DOHH2 (cell line): Measurements from ENCODE around the gene TEC.

Experiments used
- H3F3A ChIP-seq: fragments of 200-600 bp; sonication (generic), shearing (Covaris generic); 2 replicates; pipeline ENCODE4 v1.6.0; 2016; ENCODE audit warnings: antibody characterized with exemption, mild to moderate bottlenecking; ENCODE audit not compliant: control insufficient read depth, insufficient read depth
- H3K27ac ChIP-seq: fragments of 200-600 bp; sonication (generic); 2 replicates; pipeline ENCODE4 v1.5.1; 2014; ENCODE audit warnings: low read depth, mild to moderate bottlenecking, low read length, moderate library complexity
- H3K27me3 ChIP-seq: fragments of 200-600 bp; sonication (generic); 2 replicates; pipeline ENCODE4 v1.6.1; 2014; ENCODE audit warnings: mild to moderate bottlenecking, low read length, mixed read lengths; ENCODE audit not compliant: control insufficient read depth
- H3K36me3 ChIP-seq: fragments of 200-600 bp; sonication (generic); 2 replicates; pipeline ENCODE4 v1.6.1; 2014; ENCODE audit warnings: mild to moderate bottlenecking, low read length, moderate library complexity, mixed read lengths; ENCODE audit not compliant: control insufficient read depth
- H3K4me1 ChIP-seq: fragments of 200-600 bp; sonication (generic); 2 replicates; pipeline ENCODE4 v1.6.1; 2014; ENCODE audit warnings: mild to moderate bottlenecking, low read length, mixed read lengths; ENCODE audit not compliant: control insufficient read depth
- H3K4me2 ChIP-seq: fragments of 200-600 bp; sonication (generic); 2 replicates; pipeline ENCODE4 v1.6.0; 2014; ENCODE audit warnings: mild to moderate bottlenecking, low read length, moderate library complexity
- H3K4me3 ChIP-seq: fragments of 200-600 bp; sonication (generic); 2 replicates; pipeline ENCODE4 v1.5.1; 2014; ENCODE audit warnings: mild to moderate bottlenecking, low read length, mixed read lengths
- H3K79me2 ChIP-seq: fragments of 200-600 bp; sonication (generic); 2 replicates; pipeline ENCODE4 v1.6.1; 2014; ENCODE audit warnings: mild to moderate bottlenecking, low read length, mixed read lengths; ENCODE audit not compliant: control insufficient read depth
- H3K9me2 ChIP-seq: fragments of 200-600 bp; sonication (generic); replicated peaks from 2 replicates; pipeline ENCODE4 v1.6.1; 2014; ENCODE audit warnings: mild to moderate bottlenecking, low read length, mixed read lengths; ENCODE audit not compliant: control insufficient read depth
- H3K9me3 ChIP-seq: fragments of 200-600 bp; sonication (generic); 2 replicates; pipeline ENCODE4 v1.6.1; 2014; ENCODE audit warnings: antibody characterized with exemption, low read length, mixed read lengths; ENCODE audit not compliant: control insufficient read depth, insufficient read depth
- H4K20me1 ChIP-seq: fragments of 200-600 bp; sonication (generic); 2 replicates; pipeline ENCODE4 v1.6.0; 2014; ENCODE audit warnings: low read depth, mild to moderate bottlenecking, antibody characterized with exemption, low read length, moderate library complexity; ENCODE audit not compliant: control insufficient read depth, insufficient read depth
- EZH2phosphoT487 ChIP-seq: fragments of 200-600 bp; sonication (generic); IDR thresholded peaks from 2 replicates; pipeline ENCODE4 v1.6.1; 2017; ENCODE audit warnings: borderline replicate concordance, mild to moderate bottlenecking, antibody characterized with exemption, low read length, moderate library complexity, mixed read lengths
- TF ChIP-seq, protein P1 (sequence below): fragments of 200-600 bp; sonication (generic); IDR thresholded peaks from one replicate; pipeline ENCODE4 v1.5.1; 2014; ENCODE audit warnings: antibody characterized with exemption, mild to moderate bottlenecking, low read depth, low read length; ENCODE audit not compliant: poor library complexity, severe bottlenecking

TEC gene

DNA sequence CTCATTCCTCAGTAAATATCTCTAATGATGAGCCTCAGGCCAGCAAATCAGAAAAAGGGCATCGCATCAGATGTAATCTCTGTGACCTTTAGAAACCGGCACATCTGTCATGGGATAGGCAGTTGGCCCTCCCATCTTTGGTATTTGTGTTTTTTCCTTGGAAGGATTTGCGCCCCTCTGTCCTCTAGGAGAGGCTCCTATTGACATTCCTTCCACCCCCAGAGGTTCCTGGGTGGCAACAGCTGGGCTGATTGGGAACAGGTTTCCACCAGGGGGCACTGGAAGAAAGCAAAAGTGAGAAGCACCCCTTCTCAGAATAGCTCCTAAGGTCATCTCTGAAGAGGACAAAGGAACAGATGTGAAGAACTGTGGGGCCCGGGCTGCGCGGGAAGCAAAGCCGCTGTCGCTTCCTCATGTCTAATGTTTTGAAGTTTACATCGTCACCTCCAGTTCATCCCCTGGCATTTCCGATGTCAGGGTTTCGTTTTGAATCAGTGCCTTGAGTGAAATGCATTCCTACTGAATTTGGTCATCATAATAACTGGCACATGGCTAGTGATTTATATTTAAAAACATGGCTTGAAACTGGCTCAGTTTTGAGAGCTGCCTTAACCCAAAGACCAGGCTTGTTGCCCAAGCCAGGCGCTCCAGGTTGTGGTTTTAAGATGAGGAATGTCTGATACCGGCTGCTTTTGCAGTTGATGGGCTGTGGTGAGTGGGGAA, 141.8 kb downstream of the TEC start:
- TF ChIP-seq, protein P1, sequence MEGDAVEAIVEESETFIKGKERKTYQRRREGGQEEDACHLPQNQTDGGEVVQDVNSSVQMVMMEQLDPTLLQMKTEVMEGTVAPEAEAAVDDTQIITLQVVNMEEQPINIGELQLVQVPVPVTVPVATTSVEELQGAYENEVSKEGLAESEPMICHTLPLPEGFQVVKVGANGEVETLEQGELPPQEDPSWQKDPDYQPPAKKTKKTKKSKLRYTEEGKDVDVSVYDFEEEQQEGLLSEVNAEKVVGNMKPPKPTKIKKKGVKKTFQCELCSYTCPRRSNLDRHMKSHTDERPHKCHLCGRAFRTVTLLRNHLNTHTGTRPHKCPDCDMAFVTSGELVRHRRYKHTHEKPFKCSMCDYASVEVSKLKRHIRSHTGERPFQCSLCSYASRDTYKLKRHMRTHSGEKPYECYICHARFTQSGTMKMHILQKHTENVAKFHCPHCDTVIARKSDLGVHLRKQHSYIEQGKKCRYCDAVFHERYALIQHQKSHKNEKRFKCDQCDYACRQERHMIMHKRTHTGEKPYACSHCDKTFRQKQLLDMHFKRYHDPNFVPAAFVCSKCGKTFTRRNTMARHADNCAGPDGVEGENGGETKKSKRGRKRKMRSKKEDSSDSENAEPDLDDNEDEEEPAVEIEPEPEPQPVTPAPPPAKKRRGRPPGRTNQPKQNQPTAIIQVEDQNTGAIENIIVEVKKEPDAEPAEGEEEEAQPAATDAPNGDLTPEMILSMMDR, result peak; percentile 83
- TF ChIP-seq EZH2phosphoT487, result no peak
- no peaks in the 10 kb centered on the region; the same call in 1 of the 2 replicates for H3F3A ChIP-seq
- no peaks in the 10 kb centered on the region for H3K9me2 ChIP-seq
- no peaks in the 10 kb centered on the region for H4K20me1 ChIP-seq
- peaks cover 6% of the 10 kb centered on the region for H3K4me1 ChIP-seq
- no peak overlapping the region for H3K27ac ChIP-seq
- no peaks in the 10 kb centered on the region for H3K27me3 ChIP-seq
- H3K79me2 ChIP-seq, result no peaks in the 10 kb centered on the region
- no peaks in the 10 kb centered on the region for H3K36me3 ChIP-seq
- H3K9me3 ChIP-seq, result no peaks in the 10 kb centered on the region
- no peak overlapping the region for H3K4me3 ChIP-seq
- peak overlapping the region; percentile 36 for H3K4me2 ChIP-seq

DNA sequence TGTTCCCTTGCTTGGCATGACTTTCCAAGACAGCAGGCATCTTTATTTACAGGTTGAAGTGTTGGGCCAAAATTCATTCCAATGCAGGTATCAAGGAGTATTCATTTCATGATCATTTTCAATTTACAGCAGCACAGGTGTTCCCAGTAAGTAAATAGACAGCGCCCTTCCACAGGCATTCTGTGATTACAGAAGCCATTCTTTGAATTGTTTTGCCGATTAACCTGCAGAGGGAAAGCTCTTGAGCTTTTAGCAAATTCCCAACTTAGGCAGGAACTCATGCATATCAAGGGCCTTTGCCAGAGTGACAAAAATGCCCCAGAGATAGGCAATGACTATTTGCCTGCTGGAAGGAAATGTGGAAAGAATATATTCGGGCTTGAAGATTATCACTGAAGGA, 142.4 kb downstream of the TEC start:
- Histone ChIP-seq H3K4me1 (peaks cover 6% of the 10 kb centered on the region), H3K9me2 (no peaks in the 10 kb centered on the region), H3K27ac (no peak overlapping the region), H3K4me3 (no peak overlapping the region), H3F3A (no peaks in the 10 kb centered on the region; the same call in 1 of the 2 replicates), H3K36me3 (no peaks in the 10 kb centered on the region), H4K20me1 (no peaks in the 10 kb centered on the region), H3K27me3 (no peaks in the 10 kb centered on the region), H3K9me3 (no peaks in the 10 kb centered on the region), H3K79me2 (no peaks in the 10 kb centered on the region), H3K4me2 (no peak overlapping the region)
- TF ChIP-seq EZH2phosphoT487, result no peak
- TF ChIP-seq, protein P1, result no peak

DNA sequence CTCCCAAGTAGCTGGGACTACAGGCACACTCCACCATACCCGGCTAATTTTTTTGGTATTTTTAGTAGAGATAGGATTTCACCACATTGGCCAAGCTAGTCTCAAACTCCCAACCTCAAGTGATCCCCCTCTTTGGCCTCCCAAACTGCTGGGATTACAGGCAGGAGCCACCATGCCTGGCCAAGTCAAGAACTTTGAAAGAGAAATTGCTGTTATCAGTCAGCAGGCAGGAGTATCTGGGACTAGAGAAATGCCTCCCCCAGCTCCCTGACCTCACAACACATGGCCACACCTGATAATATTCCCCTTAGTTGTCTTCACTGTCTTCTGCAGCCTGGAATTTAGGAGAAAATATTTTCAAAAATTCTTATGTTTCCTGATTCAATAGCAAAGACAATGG, 143.0 kb downstream of the TEC start:
- H4K20me1 ChIP-seq, result no peaks in the 10 kb centered on the region
- no peak overlapping the region for H3K4me3 ChIP-seq
- H3K9me3 ChIP-seq, result no peaks in the 10 kb centered on the region
- H3K9me2 ChIP-seq, result no peaks in the 10 kb centered on the region
- no peaks in the 10 kb centered on the region for H3K36me3 ChIP-seq
- TF ChIP-seq, protein P1, result no peak
- no peak for TF ChIP-seq EZH2phosphoT487
- H3K79me2 ChIP-seq, result no peaks in the 10 kb centered on the region
- H3F3A ChIP-seq, result no peaks in the 10 kb centered on the region; the same call in 1 of the 2 replicates
- H3K27me3 ChIP-seq, result no peaks in the 10 kb centered on the region
- no peak overlapping the region for H3K4me2 ChIP-seq
- no peak overlapping the region for H3K27ac ChIP-seq
- H3K4me1 ChIP-seq, result peaks cover 6% of the 10 kb centered on the region
